Ecto neural progenitor cell (in vitro differentiated cells): ENCODE data around the gene NFKBIZ.

Experiments
- DNase-seq: peaks from one replicate; pipeline ENCODE4 v3.0.0-alpha.2; 2018; ENCODE audit warnings: low spot score

Gene NFKBIZ

DNA sequence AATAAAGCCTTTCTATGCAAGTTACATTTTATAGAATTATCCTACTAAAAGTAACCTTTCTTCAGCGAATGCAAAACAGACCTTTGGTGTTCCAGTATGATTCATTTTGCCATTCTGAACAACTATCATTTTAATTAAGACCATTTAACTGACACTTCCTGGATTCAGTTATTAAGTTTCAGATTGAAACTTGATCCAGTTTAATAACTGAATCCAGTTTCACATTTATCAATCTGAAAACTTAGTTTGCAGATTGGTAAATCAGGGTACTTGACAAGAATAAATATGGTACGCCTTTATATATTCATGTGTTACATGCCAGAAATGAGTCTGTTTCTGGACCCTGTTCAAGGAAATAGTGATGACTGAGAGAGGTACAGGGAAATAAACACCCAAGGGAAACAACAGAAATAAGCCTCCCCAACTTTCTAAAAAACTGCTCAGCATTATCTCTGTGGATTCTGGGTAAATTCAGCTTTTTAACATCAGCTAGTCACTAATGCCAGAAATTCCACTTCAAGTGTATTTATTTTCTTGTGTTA lies 23.3 kb upstream of the NFKBIZ start:
- DNase-seq, result no peak

DNA sequence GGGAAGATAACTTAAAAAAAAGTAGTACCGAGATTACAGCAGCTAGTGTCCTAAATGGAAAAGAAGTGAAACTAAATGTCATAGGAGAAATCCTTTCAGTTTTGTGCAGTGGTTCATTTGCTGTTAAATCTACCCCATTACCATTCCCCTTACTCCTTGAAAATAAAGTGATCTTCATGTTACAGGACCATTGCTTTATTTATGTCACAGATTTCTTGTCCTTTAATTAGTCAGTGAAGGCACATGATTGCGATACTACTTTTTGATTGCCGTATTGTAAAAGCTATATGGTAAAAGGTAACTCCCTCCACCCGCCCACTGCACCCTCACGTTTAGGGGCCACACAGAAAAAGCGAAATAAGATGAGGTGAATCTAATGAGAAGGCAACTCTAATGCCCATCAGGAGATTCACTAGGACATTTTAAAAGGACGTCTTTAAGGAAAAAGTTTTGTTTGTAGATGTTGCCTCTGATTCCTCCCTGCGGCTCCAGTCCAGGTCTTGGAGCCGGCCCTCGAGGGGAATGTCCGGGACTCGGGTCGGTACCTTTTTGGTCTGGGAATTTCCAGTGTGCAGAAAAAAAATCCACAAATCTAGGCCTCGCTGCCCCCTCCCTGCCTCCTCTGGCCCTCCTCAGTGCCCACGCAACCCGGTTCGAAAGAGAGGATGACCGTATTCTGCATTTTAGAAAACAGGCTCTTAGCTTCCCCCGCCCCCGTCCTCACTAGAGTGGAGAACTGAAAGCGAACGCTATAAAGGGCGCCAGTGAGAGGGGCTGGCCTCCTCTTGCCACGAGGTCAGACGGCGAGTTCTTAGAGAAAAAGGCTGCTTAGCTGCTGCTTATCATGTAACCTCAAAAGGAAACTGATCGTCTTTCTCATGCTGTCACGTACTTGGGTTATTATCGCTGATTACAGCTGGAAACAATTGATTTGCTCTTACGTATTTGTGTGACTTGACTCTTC lies 21.8 kb upstream of the NFKBIZ start:
- DNase-seq, result peak; percentile 73

DNA sequence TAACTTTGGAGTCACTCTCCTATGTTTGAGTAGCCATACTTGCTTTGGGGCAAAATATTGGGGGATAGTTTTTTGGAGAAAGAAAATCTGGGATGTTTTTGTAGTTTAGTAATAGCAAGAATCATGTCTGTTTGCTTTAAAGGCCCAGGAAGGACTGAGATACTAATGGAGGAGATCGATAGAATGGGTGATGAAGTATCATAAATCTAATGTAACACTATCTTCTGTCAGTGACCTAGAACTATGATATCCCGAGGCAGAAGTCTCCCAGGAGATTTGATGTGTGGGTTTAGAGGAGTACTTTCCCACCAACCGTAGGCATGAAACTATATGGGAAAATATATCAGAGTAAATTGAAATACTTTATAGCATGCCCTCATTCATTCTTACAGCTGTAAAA lies 21.0 kb upstream of the NFKBIZ start:
- no peak for DNase-seq

DNA sequence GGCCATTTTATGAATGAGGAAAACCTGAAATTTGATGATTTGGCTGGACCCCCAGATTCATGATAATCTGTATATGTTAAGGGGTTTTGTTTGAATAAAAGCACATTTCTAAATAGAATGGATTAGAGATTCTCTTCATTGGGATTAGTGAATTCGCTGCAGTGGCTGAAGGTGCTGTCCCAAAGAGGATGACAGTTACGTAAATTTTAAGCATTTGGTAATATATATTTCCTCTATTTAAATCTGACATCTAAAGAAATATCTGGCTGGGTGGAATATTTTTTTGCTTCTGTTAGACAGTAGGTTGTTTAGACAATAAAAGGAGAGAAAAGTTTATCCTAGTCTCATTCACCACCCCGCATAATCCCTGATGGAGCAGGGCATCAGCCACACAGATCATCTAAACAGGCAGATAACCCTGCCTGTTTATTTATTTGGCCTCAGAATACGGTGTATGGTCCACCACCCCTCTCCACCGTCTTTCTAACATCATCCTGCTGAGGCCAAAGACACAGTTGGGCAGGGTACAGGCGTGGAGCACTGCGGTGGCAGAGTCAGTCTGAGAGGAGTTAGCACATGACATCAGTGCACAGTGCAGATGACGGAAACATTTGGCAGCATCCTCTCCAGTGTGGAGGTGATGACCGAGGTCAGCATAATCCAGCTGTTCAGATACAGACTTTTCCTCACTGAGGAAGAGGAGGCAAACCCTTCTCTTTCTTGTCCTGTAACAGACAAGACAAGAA lies 20.4 kb upstream of the NFKBIZ start:
- DNase-seq, result no peak

DNA sequence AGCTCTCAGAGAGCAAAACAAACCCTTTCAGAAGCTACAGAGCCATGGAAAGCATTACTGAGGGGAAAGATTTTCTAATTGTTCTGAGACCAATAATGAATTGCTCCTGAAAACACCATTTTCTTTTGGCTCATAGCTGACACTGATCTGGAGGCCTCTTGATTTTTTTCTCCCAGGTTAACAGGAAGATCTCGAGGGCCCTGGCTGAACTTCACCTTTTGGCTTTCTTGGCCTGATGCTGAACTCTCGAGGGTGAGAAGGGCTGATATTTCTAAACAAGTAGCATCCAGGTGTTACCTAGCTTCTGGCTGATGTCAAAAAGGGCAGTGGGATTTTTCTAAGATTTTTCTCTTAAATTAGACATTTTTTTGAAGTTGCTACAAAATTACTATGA lies 19.9 kb upstream of the NFKBIZ start:
- DNase-seq, result no peak

DNA sequence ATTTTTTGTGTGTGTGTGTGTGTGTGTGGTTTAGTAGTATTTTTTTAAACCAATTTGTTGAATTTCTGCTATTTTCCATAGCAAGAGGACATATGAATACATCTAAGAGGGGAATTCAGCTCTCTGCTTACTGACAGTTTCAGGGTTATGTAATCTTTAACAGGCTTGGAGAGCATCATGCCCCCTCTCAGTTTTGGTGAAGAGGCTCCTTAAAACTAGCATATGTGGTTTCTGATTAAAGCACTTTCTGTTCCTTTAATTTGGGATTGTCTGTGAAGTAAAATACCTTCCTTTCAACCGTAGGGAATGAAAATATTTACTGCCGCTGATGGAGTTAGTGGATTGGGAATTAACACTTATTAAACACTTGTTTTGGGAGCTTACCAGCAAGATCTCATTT lies 19.4 kb upstream of the NFKBIZ start:
- DNase-seq, result no peak

DNA sequence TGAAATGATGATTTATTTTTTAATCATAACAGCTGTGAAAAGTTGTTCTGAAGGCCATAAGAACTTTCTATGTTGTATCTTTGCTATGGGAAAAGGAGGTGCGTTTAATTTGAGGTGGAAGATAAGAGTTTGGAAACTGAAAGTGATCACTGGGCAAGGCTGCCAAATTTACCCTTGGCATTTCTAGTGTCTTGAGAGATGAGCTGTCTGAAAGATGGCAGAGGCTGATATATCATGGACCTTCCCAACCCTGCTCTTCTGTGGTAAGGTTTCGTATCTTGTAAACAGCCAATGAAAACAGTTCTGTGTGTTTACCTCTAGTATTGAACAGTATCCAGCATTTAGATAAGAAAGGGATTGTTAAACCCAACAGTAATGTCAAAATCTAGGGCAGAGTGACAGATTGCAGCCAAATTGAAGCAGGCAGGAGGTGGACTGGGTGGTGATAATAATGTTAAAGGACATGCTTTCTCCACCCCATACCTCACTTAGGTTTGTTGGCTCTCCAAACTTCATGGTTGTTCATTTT lies 15.8 kb upstream of the NFKBIZ start:
- DNase-seq, result no peak

DNA sequence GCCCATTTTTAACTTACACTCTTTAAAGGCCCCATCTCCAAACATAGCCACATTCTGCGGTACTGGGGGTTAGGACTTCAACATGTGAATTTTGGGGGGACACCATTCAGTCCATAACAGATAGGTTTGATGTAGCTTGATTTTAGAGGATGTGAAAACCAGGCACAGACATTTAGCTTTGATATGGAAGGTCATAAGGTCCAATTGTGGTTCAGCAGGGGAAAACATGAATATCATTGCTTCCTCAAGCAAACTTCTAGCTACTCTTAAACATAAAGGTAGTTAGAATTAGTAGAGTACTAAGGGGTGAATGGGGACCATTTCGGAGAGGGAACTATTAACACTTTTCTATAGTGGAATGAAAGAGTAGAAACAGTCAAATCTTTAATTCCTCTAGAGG lies 13.6 kb upstream of the NFKBIZ start:
- no peak for DNase-seq

DNA sequence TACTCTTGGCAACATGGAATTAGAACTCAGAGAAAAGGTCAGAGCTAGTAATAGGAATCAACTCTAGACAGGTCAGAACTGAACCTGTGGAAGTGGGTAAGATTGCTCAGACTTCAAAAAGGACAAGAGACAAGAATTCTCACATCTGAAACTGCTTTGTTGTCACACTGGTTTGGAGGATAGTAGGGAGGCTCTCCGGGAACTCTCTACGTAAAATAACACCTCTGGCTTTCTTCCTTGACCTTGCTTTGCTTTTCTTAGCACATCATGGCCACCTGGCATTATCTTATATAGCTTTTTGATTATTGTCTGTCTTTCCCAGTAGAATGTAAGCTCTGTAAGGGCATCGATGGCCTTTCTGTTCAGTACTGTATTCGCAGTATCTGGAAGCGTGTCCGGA lies 13.2 kb upstream of the NFKBIZ start:
- no peak for DNase-seq

DNA sequence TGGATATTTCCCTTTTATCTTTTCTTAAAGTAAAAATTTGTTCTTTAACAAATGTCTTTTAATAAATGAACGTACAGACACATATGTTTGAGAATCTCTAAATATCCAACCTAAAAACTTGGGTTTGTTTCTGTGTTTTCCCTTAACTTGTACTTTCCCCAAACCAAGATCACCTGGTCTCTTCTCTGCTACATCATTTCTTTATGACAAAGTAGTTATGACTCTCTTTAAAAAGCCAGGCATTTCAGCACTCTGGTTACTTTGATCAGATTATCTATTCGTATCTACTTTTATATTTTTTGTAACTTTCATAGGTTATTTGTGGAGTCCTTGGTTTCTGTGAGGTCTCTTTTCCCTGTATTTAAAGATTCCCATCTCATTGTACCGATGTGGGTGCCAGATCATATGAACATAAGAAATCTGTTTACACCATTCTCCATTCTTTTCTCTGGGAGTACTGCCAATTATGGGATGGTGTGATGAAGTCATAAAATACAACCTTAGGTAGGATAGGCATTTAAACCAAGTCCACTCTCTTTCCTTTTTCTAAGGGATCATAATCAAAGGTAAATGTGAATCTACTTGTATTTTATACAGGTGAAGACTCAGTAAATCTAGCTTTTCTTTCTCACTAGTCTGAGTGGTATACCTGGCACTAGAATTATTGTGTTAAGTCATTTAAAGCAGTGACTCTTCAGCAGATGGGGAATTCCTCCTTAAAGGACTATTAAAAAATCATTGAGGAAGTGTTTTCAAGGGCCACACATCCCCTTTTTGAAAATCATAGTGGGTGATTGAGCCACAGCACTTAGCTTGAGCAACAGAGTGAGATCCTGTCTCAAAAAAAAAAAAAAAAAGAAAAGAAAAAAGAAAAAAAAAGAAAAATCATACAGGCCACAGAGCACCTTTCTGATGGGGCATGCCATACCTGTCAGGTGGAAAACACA lies 12.4 kb upstream of the NFKBIZ start:
- DNase-seq, result no peak

DNA sequence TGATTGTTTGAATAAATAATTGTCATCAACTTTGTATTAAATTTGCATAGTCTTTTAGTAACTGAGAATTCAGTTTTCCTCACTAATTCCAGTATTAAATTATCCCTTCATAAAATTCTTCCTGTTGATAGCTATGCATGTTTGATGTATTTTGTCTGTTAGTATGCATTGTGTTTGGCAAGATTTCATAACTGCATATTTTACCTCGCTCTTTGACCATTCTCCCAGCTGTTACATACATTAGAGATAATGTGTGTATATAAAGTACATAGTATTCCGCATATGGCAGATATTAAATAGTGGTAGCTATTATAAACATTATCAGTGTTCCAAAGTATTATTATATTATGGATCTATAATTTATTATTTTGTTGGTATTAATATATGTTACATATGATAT lies 10.6 kb upstream of the NFKBIZ start:
- DNase-seq, result no peak

DNA sequence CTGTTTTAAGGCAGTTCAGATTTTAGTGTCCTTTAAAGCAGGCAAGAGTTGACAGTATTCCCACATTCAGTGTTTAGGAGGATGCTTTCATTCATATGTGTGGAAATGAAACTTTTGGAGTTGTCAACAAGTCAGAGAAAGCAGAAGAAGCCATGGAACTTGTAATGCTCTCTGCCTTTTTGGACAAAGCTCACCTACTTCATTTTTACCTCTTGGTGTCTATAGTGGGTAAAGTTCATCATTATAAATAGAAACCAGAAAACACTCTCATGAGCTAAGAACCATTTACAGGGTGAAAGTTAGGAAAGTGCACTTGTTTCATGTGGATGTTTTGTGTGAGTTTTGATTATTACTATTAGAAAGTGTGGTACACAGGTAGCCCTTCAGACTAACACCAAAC lies 9.2 kb upstream of the NFKBIZ start:
- DNase-seq, result no peak

DNA sequence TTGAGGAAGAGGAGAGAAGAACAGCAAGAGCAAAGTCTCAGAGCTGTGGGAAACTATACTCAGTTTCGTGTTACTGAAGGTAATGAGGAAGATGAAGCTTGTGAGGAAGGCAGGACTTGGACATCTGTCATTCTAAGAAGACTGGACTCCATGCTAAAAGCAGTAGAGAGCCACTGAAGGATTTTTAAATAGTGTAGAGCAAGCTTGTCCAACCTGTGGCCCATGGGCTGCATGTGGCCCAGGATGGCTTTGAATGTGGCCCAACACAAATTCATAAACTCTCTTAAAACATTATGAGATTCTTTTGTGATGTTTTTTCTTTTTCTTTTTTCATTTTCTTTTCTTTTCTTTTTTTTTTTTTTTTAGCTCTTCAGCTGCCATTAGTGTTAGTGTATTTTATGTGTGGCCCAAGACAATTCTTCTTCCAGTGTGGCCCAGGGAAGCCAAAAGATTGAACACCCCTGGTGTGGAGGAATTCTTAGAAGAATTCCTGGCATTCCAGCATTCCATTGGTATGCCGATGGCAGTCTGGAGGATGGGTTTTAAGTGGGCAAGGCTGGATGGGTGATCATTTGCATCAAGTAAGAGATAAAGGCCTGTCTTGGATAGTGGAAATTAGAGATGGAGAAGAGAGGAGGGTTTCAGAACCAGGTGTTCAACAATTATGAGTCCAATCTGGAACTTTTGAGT lies 6.9 kb upstream of the NFKBIZ start:
- DNase-seq, result no peak

DNA sequence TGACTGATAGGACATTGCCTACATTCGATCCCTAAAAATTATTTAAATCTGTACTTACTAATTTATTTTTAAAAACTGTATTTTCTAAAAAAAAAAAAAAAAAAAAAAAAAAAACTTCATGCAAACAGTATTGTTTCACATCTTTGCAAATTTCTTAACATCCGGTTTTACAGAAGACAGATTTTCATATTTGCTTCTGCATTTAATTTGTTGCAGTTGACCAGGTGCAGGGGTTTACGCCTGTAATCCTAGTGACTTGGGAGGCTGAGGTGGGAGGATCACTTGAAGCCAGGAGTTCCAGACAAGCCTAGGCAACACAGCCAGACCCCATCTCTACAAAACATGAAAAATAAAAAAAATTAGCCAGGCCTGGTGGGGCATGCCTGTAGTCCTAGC lies 6.4 kb upstream of the NFKBIZ start:
- no peak for DNase-seq

DNA sequence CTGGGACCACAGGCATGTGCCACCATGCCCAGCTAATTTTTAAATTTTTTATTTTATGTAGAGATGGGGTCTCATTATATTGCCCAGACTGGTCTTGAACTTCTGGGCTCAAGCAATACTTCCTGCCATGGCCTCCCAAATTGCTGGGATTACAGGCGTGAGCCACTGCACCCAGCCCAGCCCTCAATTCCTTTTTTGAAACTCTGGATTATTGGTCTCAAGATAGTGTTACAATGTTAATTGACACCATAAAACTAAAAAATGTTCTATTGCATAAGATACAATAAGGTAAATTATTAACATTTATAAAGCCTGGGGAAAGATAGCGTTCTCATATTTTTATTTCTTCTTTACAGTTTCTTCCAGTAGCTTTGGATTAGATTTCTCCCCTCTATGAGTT lies 3.9 kb upstream of the NFKBIZ start:
- DNase-seq, result no peak

DNA sequence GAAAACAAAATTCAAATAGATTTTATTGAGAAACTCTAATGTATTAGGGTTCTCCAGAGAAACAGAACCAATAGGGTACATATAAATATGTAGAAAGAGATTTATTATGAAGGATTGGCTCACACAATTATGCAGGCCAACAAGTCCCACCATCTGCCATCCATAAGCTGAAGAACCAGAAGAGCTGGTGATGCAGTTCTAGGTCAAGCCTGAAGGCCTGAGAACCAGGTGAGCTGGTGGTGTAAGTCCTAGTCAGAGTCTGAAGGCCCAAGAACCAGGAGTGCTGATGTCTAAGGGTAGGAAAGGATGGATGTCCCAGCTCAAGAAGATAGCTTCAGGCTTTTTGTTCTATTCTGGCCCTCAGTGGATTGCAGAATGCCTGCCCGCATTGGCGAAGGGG lies 2.6 kb upstream of the NFKBIZ start:
- DNase-seq, result no peak

DNA sequence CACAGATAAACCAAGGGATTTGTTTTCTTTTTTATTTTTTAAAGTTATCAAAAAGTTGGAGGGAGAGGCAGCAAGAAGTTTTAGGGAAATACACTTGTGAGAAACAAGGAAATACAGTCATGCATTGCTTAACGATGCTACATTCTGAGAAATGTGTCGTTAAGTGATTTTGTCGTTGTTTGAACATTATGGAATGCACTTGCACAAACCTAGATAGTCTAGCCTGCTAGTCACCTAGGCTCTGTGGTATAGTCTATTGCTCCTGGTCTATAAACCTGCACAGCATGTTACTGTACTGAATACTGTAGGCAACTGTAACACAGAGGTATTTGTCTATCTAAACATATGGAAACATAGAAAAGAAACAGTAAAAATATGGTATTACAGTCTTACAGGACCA lies 2.0 kb upstream of the NFKBIZ start:
- no peak for DNase-seq

DNA sequence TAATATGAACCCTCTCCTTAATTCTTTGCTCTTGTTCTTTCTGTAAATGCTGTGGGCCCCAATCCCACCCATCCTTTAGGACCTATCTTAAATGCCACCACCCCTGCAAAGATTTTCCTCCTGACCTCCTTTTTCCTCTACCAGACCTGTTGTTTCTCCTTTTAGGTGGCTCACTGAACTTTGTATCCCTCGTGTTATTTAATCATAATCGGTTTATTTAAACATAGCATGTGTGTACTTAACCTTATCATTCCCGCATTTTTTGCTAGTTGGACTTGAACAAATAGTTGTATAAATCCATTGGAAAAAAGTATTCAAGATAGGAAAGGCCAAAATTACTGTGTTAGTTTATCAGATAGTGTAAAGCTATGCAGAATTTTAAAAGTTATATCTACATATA lies 988 bp upstream of the NFKBIZ start:
- no peak for DNase-seq

DNA sequence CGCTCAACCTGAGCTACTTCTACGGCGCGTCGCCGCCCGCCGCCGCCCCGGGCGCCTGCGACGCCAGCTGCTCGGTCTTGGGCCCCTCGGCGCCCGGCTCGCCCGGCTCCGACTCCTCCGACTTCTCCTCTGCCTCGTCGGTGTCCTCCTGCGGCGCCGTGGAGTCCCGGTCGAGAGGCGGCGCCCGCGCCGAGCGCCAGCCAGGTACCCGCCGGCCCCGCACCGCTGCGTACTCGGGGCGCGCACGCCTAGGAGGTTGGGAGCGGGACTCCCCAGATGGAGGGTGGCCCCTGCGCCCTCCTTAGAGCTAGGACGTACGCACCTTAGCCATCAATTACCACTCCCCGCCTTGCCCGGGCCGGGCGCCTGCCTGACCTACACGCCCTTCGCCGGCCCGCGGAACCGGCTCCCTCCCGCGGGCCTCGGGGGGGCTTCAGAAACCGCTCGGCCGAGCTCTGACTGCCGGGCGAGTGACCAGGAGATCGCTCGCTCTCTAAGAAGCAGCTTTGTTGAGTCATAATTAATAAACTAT lies 466 bp downstream of the NFKBIZ start:
- peak; percentile 80 for DNase-seq

DNA sequence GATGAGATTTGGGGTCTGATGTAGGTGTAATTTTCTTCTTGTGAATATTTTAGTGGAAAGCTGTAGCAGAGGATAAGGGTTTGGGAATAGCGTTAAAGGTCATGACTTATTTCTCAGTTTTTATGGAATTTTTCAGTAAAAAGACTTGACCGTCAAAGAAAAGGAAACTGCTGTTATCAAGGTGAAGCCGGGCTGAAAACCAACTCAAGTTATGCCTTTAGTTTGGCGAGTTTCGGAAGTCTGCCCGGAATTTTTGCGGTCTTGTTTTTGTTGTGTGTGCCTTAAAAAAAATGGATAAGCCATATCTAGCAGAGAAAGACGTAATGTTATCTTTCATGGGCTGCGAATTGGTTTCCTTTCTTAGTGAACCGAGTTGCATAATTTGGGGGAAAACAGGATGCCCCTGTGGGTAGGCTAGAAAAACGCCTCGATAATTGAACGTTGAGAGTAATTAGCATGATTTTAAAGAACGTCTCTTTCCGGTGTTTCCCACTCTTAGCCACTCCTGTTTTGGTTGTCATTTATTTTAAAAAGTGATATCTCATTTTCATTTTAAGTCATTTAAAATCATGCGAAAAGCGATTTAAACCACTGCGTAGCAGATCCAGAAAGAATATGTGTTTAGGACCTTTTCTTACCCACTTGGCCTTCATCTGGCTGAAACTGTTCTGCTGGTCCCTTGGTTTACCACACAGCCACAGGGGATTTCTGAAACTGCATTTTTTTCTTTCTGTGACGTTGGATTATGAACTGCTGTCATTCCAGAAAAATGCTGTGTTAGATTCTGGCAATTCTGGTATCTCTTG lies 1.1 kb downstream of the NFKBIZ start:
- no peak for DNase-seq
